ENCODE data around the gene STT3A.

STT3A gene

DNA sequence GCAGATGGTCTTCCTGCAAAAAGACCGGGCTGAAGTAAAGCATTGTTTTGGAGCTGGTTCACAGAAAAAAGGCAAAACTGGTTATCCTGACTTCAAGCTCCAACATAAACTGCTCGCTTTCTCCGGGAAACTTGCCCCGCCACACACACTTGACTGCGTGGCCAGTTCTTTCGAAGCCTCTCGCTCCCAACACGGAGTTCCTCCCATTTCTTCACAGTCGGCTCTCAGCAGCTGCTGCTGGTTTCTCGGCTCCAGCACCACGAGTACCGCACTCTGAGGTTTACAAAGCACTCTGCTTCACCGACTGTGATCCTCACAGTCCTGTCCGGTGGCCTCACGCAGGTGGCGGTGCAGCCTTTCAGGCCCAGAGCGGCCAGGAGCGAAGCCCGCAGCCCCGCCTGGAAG, 32.6 kb downstream of the STT3A start:
- no peaks in the 10 kb centered on the region for H3K27me3 ChIP-seq (ENCODE audit: control insufficient read depth, insufficient read depth, low read length)
- H3K9ac ChIP-seq (ENCODE audit: low read length), result peak overlapping the region; percentile 98
- H3K36me3 ChIP-seq (ENCODE audit: control insufficient read depth, low read depth, low read length), result peaks cover 42% of the 10 kb centered on the region
- no peaks in the 10 kb centered on the region for H3K9me3 ChIP-seq (ENCODE audit: control insufficient read depth, low read depth, low read length)
- peak overlapping the region; percentile 83 for H3K4me3 ChIP-seq (ENCODE audit: low read length)
- H3K4me1 ChIP-seq (ENCODE audit: control insufficient read depth, low read depth, low read length), result peaks cover 5% of the 10 kb centered on the region
- peak overlapping the region; percentile 91 for H3K27ac ChIP-seq (ENCODE audit: low read length)

DNA sequence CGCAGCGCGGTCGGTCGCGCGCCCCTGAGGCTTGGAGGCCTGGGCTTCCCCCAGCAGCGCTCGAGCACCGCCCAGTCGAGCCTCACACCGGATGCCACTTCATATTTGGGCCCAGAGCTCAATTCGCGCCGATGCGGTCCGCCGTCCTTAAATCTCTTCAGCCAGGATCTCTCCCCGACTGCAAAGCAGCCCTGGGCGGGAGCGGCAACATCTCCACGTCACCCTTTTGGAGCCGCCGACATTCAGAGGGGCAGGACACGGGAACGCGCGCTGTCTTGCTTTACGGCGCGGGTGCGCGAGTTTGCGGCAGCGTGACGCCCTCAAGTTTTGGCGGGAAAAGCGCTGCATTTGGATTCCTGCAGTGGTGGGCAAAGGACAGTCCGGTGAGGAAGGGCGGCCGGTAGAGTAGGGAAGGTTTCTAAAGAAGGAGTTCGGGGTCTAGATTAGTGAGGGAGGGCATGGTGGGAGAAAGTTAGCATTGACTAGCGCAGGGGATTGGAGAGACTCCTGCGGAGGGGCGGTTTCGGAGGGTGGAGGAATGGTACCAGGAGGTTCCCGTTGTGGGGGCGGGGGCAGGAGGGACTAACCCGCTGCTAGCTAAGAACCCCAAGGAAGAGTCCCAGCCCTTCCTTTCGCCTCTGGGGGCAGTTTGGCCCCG, 33.1 kb downstream of the STT3A start:
- peak overlapping the region; percentile 83 for H3K4me3 ChIP-seq (ENCODE audit: low read length)
- peak overlapping the region; percentile 98 for H3K9ac ChIP-seq (ENCODE audit: low read length)
- no peaks in the 10 kb centered on the region for H3K27me3 ChIP-seq (ENCODE audit: control insufficient read depth, insufficient read depth, low read length)
- H3K9me3 ChIP-seq (ENCODE audit: control insufficient read depth, low read depth, low read length), result no peaks in the 10 kb centered on the region
- peaks cover 41% of the 10 kb centered on the region for H3K36me3 ChIP-seq (ENCODE audit: control insufficient read depth, low read depth, low read length)
- H3K4me1 ChIP-seq (ENCODE audit: control insufficient read depth, low read depth, low read length), result peaks cover 5% of the 10 kb centered on the region
- peak overlapping the region; percentile 91 for H3K27ac ChIP-seq (ENCODE audit: low read length)

GRCh38 chr11:125626288-125626950, 33.8 kb downstream of the STT3A start:
- Histone ChIP-seq H3K9ac (ENCODE audit: low read length) (peak overlapping the region; percentile 98), H3K36me3 (ENCODE audit: control insufficient read depth, low read depth, low read length) (peaks cover 40% of the 10 kb centered on the region), H3K4me3 (ENCODE audit: low read length) (peak overlapping the region; percentile 83), H3K9me3 (ENCODE audit: control insufficient read depth, low read depth, low read length) (no peaks in the 10 kb centered on the region), H3K27ac (ENCODE audit: low read length) (peak overlapping the region; percentile 91), H3K27me3 (ENCODE audit: control insufficient read depth, insufficient read depth, low read length) (no peaks in the 10 kb centered on the region), H3K4me1 (ENCODE audit: control insufficient read depth, low read depth, low read length) (peaks cover 5% of the 10 kb centered on the region)

DNA sequence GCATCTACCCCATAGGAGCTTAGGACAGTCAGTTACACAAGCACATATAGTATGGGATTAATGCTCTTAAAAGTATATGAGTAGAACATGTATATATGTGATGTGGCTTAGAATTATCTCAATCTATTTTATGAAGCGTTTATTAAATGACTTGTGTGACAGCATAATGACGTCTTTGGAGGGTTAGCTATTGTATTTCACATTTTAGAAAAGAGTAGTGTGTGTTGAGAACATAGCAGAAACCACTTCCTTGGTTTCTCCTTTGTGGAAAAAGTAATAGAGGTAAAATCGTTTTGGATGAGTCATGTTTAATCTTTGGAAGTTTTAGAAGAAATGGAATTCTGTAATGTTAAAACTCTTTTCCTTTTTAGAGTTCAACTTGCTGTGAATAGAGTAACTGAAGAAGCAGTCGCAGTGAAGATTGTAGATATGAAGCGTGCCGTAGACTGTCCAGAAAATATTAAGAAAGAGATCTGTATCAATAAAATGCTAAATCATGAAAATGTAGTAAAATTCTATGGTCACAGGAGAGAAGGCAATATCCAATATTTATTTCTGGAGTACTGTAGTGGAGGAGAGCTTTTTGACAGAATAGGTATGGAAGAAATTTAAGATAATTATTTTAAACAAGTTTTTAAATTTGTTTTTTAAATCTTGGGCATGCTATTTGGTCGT, 34.7 kb downstream of the STT3A start:
- Histone ChIP-seq H3K36me3 (ENCODE audit: control insufficient read depth, low read depth, low read length) (peaks cover 42% of the 10 kb centered on the region), H3K4me1 (ENCODE audit: control insufficient read depth, low read depth, low read length) (peaks cover 5% of the 10 kb centered on the region), H3K27me3 (ENCODE audit: control insufficient read depth, insufficient read depth, low read length) (no peaks in the 10 kb centered on the region), H3K9me3 (ENCODE audit: control insufficient read depth, low read depth, low read length) (no peaks in the 10 kb centered on the region), H3K9ac (ENCODE audit: low read length) (peak overlapping the region; percentile 98), H3K27ac (ENCODE audit: low read length) (no peak overlapping the region), H3K4me3 (ENCODE audit: low read length) (peak overlapping the region; percentile 83)

- Histone ChIP-seq H3K4me1 (ENCODE audit: control insufficient read depth, low read depth, low read length) (no peaks in the 10 kb centered on the region), H3K4me3 (ENCODE audit: low read length) (no peak overlapping the region), H3K27ac (ENCODE audit: low read length) (no peak overlapping the region), H3K9ac (ENCODE audit: low read length) (no peak overlapping the region), H3K36me3 (ENCODE audit: control insufficient read depth, low read depth, low read length) (peaks cover 95% of the 10 kb centered on the region), H3K27me3 (ENCODE audit: control insufficient read depth, insufficient read depth, low read length) (no peaks in the 10 kb centered on the region), H3K9me3 (ENCODE audit: control insufficient read depth, low read depth, low read length) (no peaks in the 10 kb centered on the region)
Observed at GRCh38 chr11:125637840-125638239, 45.2 kb downstream of the STT3A start.

DNA sequence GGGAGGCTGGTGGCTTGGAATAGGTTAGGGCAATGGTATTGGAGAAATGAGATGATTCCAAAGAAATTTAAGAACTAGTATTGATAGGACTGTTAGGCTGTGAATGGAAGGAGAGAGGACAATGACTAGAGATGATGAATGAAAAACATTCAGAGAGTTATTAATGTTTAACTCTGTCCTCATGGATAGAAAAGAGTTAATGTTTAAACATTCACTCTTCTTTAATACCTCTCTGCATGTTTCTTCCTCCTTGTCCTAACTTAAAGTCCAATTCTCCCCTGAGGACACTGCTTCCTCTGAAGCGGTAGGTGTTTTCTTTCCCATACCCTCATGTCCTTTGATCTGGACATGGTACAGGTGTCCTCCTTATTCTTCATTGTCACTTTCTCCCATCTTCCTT, 45.7 kb downstream of the STT3A start:
- no peak overlapping the region for H3K4me3 ChIP-seq (ENCODE audit: low read length)
- H3K27ac ChIP-seq (ENCODE audit: low read length), result no peak overlapping the region
- H3K36me3 ChIP-seq (ENCODE audit: control insufficient read depth, low read depth, low read length), result peaks cover 91% of the 10 kb centered on the region
- no peaks in the 10 kb centered on the region for H3K9me3 ChIP-seq (ENCODE audit: control insufficient read depth, low read depth, low read length)
- no peaks in the 10 kb centered on the region for H3K27me3 ChIP-seq (ENCODE audit: control insufficient read depth, insufficient read depth, low read length)
- H3K4me1 ChIP-seq (ENCODE audit: control insufficient read depth, low read depth, low read length), result no peaks in the 10 kb centered on the region
- no peak overlapping the region for H3K9ac ChIP-seq (ENCODE audit: low read length)

DNA sequence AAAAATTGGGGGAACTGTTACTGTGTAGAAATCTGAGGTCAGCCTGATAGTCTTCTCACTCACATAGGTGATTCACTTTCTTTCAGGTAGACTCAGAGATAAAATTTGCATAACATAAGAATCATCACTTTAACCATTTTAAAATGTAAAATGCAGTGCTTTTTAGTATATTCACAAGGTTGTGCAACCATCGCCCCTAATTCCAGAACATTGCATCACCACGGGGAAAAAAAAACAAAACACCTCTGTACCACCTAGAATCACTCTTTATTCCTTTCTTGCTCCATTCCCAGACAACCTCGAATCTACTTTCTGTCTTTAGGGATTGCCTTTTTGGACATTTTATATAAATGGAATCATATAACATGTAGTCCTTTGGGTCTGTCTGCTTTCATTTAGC, 53.2 kb downstream of the STT3A start:
- H3K4me3 ChIP-seq (ENCODE audit: low read length), result no peak overlapping the region
- no peaks in the 10 kb centered on the region for H3K27me3 ChIP-seq (ENCODE audit: control insufficient read depth, insufficient read depth, low read length)
- no peak overlapping the region for H3K9ac ChIP-seq (ENCODE audit: low read length)
- no peaks in the 10 kb centered on the region for H3K9me3 ChIP-seq (ENCODE audit: control insufficient read depth, low read depth, low read length)
- H3K36me3 ChIP-seq (ENCODE audit: control insufficient read depth, low read depth, low read length), result peaks cover 84% of the 10 kb centered on the region
- H3K27ac ChIP-seq (ENCODE audit: low read length), result no peak overlapping the region
- no peaks in the 10 kb centered on the region for H3K4me1 ChIP-seq (ENCODE audit: control insufficient read depth, low read depth, low read length)

DNA sequence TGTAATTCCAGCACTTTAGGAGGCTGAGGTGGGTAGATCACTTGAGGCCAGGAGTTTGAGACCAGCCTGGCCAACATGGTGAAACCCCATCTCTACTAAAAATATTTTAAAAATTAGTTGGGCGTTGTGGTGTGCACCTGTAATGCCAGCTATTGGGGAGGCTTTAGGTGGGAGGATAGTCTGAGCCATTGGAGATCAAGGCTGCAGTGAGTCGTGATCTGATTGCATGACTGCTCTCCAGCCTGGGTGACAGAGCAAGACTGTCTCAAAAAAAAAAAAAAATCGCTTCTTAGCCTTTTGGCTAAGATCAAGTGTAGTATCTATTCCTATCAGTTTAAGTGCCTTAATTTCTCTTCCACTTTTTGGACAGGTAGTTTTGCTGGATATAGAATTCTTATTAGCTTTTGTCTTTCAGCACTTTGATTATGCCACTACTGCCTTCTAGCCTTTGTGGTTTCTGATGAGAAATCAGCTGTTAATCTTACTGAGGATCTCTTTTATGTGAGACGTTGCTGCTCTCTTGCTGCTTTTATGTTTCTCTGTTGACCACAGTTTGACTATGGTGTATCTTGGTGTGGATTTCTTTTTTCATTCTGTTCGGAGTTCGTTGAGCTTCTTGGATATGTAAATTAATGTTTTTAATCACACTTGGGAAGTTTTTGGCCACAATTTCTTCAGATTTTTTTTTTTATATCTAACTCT, 57.0 kb downstream of the STT3A start:
- Histone ChIP-seq H3K9ac (ENCODE audit: low read length) (no peak overlapping the region), H3K9me3 (ENCODE audit: control insufficient read depth, low read depth, low read length) (no peaks in the 10 kb centered on the region), H3K4me1 (ENCODE audit: control insufficient read depth, low read depth, low read length) (no peaks in the 10 kb centered on the region), H3K27me3 (ENCODE audit: control insufficient read depth, insufficient read depth, low read length) (no peaks in the 10 kb centered on the region), H3K27ac (ENCODE audit: low read length) (no peak overlapping the region), H3K36me3 (ENCODE audit: control insufficient read depth, low read depth, low read length) (peaks cover 79% of the 10 kb centered on the region), H3K4me3 (ENCODE audit: low read length) (no peak overlapping the region)

DNA sequence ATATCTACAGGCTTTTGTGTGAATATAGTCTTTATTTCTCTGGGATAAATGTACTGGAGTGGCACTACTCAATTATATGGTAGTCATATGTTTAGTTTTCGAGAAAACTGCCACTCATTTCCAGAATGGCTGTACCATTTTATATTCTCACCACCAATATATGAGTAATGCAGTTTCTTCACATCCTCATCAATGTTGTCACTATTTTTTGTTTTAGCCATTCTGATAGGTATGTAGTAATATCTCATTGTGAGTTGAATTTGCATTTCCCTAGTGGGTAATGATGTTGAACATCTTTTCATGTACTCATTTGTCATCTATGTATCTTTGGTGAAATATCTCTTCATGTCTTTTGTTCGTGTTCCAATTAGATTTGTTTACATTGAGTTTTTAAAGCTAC, 70.0 kb downstream of the STT3A start:
- Histone ChIP-seq H3K4me3 (ENCODE audit: low read length) (no peak overlapping the region), H3K9me3 (ENCODE audit: control insufficient read depth, low read depth, low read length) (peaks cover 4% of the 10 kb centered on the region), H3K27me3 (ENCODE audit: control insufficient read depth, insufficient read depth, low read length) (no peaks in the 10 kb centered on the region), H3K4me1 (ENCODE audit: control insufficient read depth, low read depth, low read length) (no peaks in the 10 kb centered on the region), H3K27ac (ENCODE audit: low read length) (no peak overlapping the region), H3K36me3 (ENCODE audit: control insufficient read depth, low read depth, low read length) (peaks cover 40% of the 10 kb centered on the region), H3K9ac (ENCODE audit: low read length) (no peak overlapping the region)

GRCh38 chr11:125663910-125664309, 71.3 kb downstream of the STT3A start:
- Histone ChIP-seq H3K9me3 (ENCODE audit: control insufficient read depth, low read depth, low read length) (peaks cover 4% of the 10 kb centered on the region), H3K27me3 (ENCODE audit: control insufficient read depth, insufficient read depth, low read length) (no peaks in the 10 kb centered on the region), H3K4me3 (ENCODE audit: low read length) (no peak overlapping the region), H3K36me3 (ENCODE audit: control insufficient read depth, low read depth, low read length) (peaks cover 31% of the 10 kb centered on the region), H3K9ac (ENCODE audit: low read length) (no peak overlapping the region), H3K4me1 (ENCODE audit: control insufficient read depth, low read depth, low read length) (no peaks in the 10 kb centered on the region), H3K27ac (ENCODE audit: low read length) (no peak overlapping the region)

DNA sequence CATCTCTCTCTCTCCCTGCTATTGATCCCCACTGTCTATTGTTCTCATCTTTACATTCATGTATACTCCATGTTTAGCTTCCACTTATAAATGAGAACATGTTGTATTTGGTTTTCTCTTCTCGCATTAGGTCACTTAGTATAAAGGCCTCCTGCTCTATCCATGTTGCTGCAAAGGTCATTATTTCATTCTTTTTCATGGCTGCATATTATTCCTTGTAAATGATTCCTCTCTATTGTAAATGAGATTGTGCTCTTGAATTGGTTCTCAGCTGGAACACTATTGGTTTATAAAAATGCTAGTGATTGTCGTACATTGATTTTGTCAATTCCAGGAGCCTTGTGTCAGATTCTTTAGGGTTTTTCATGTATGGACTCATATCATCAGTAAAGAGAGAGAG, 74.5 kb downstream of the STT3A start:
- Histone ChIP-seq H3K27ac (ENCODE audit: low read length) (no peak overlapping the region), H3K9ac (ENCODE audit: low read length) (no peak overlapping the region), H3K4me1 (ENCODE audit: control insufficient read depth, low read depth, low read length) (no peaks in the 10 kb centered on the region), H3K27me3 (ENCODE audit: control insufficient read depth, insufficient read depth, low read length) (no peaks in the 10 kb centered on the region), H3K9me3 (ENCODE audit: control insufficient read depth, low read depth, low read length) (peaks cover 4% of the 10 kb centered on the region), H3K4me3 (ENCODE audit: low read length) (no peak overlapping the region), H3K36me3 (ENCODE audit: control insufficient read depth, low read depth, low read length) (peaks cover 26% of the 10 kb centered on the region)
